Measurements from ENCODE around the gene SLC7A6OS. TPM values are rescaled to one million over a fixed set of nuclear protein-coding genes. Genes with fewer than 3 reads are reported as not detected.

The SLC7A6OS gene
- total RNA-seq, 1 donor from 2014 or later, result 42.0 TPM

DNA sequence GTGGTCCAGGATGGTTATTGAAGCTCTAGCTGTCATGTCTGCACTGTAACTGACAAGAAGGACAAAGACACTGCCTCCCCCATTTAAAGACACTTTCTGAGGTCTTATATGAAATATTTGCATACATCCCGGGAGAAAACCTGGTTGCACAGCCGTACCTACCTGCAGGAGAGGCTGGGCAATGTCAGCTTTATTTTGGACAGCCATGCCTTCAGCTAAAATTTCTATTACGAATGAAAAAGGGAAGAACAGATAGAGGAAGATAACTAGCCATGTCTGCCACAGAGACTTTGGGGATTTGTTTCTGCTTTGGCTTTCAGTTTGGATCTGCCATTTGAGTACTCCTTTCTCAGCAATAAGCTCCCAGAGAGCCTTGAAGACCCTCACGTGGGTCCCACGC, 27.4 kb downstream of the SLC7A6OS start:
- ATAC-seq (ENCODE audit: low read depth) (no peak), DNase-seq (no peak)
- Mint-ChIP-seq H3K9me3 (no peaks in the 10 kb centered on the region), H3K27me3 (no peaks in the 10 kb centered on the region), H3K4me1 (peaks cover 80% of the 10 kb centered on the region), H3K36me3 (ENCODE audit: low read depth) (peaks cover 46% of the 10 kb centered on the region), H3K27ac (peak overlapping the region; percentile 86), H3K4me3 (peak overlapping the region; percentile 76)
- CTCF ChIA-PET, result interaction anchor here (1.1 to 11.0 kb wide), 5 partner anchors 9 to 45 kb away, joined by 3 to 166 read pairs (median 7); partner anchors contain the start of gene SLC7A6
- intact Hi-C loops (cut with micrococcal nuclease), result no loop called here
- no peak for TF ChIP-seq CTCF (IDR thresholded peaks at IDR 0.05)
- POLR2A ChIA-PET, result interaction anchor here (0.6 to 4.7 kb wide), 9 partner anchors 8 to 46 kb away, joined by 3 to 61 read pairs (median 4); partner anchors contain the start of genes PRMT7, SLC7A6 and SLC7A6OS

DNA sequence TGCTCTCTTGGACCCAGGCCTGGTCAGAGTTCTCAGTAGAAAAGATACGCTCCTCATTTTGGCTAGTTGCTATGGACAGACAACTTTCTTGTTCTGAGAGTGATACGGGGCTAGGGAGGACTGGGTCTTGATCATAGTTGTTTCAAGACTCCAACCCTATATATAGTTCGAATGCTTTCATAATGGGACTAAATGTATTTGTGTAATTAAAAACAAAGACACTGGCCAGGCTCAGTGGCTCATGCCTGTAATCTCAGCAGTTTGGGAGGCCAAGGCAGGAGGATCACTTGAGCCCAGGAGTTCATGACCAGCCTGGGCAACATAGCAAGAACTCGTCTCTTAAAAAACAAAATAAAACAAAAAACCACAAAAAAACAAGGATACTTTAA, 28.7 kb downstream of the SLC7A6OS start:
- ChIA-PET CTCF (no interaction called here), POLR2A (no interaction called here)
- Mint-ChIP-seq H3K27ac (peak overlapping the region; percentile 59), H3K9me3 (no peaks in the 10 kb centered on the region), H3K4me1 (peaks cover 67% of the 10 kb centered on the region), H3K27me3 (no peaks in the 10 kb centered on the region), H3K36me3 (ENCODE audit: low read depth) (peaks cover 38% of the 10 kb centered on the region), H3K4me3 (no peak overlapping the region)
- intact Hi-C loops (cut with micrococcal nuclease), result no loop called here
- ATAC-seq (ENCODE audit: low read depth), result no peak
- no peak for DNase-seq
- no peak for TF ChIP-seq CTCF (IDR thresholded peaks at IDR 0.05)

DNA sequence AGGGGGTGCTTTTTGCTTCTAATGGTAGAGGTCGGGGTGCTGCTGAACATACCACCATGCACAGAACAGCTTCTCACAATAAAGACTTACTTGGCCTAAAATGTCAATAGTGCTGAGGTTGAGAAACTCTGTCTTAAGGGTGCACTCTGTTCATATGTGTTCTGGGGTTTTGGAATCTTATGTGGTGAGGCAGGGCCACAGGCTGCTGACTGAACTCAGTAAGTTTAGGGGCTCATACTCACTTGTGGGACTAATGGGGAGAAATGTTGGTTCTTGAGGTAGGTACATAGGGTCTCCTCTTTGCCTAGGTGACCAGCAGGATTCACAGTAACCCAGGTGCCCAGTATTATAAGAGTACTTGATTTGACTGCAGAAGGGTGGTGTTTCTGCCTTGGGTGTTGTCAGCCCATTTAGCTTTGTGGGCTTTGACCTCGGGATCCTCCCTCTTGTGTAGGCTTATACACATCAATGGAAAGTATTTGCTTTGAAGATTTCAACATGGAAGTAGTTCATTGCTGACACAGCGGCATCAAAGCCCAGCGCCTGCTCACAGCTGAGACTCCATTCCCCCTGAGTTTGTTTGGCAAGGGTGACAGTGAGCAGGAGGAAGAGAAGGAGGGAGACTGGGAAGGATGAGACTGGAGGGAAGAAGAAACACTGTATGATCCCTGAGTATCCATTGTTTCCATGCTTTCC, 29.2 kb downstream of the SLC7A6OS start:
- Mint-ChIP-seq H3K4me1 (peaks cover 62% of the 10 kb centered on the region), H3K9me3 (no peaks in the 10 kb centered on the region), H3K4me3 (peak overlapping the region; percentile 1), H3K27ac (peak overlapping the region; percentile 41), H3K36me3 (ENCODE audit: low read depth) (peaks cover 41% of the 10 kb centered on the region), H3K27me3 (no peaks in the 10 kb centered on the region)
- no peak for TF ChIP-seq CTCF (IDR thresholded peaks at IDR 0.05)
- intact Hi-C loops (cut with micrococcal nuclease), result no loop called here
- POLR2A ChIA-PET, result interaction anchor here (0.6 kb wide), 1 partner anchor 1642 kb away, joined by 3 read pairs; no protein-coding TSS in a partner anchor
- ATAC-seq (ENCODE audit: low read depth) (no peak), DNase-seq (no peak)
- CTCF ChIA-PET, result no interaction called here

DNA sequence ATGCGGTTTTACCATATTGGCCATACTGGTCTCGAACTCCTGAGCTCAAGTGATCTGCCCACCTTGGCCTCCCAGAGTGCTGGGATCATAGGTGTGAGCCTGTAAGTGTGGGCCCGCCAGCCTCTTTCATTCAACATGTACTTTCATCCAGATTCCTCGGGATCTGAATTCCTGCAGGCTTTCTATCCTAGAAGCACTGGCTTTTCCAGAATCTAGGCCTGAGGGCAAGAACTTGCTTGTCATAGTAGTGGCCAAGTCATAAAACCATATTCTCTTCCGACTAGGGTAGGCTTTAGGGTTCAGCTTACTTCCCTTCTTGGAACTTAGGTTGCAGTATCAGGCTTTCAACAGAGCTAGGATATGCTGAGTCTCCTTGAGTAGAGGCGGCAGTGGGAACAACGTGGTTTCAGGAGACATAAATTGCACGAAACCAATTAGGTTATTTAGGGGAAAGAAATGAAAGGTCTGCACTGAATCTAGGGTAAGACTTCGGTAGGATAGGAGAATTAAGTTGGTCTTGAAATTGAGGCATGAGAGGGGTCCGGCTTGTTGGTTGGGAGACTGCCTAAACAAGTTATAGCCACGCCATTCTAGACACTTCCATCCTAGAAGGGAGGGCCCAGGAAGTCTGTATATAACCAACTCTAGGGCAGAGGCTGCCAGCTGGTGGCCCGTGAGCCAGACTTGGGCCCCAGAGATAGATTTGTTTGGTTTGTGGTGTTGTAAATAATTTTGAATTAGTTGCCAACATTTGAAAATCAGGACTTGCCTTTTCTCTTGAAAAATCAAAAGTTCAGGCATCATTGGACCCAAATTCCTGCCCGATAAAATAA, 30.8 kb downstream of the SLC7A6OS start:
- H3K4me3 Mint-ChIP-seq, result no peak overlapping the region
- POLR2A ChIA-PET, result interaction anchor here (0.6 to 1.0 kb wide), 2 partner anchors 10 to 38 kb away, joined by 3 to 5 read pairs; no protein-coding TSS in a partner anchor

More for the DNA sequence above, 30.8 kb downstream of the SLC7A6OS start:
- H3K27me3 Mint-ChIP-seq, result no peaks in the 10 kb centered on the region
- ATAC-seq (ENCODE audit: low read depth) (no peak), DNase-seq (no peak)
- peak overlapping the region; percentile 31 for H3K27ac Mint-ChIP-seq
- no peak for TF ChIP-seq CTCF (IDR thresholded peaks at IDR 0.05)
- CTCF ChIA-PET, result interaction anchor here (1.1 to 1.4 kb wide), 2 partner anchors 16 to 18 kb away, joined by 4 to 7 read pairs; partner anchors contain the start of gene SLC7A6
- intact Hi-C loops (cut with micrococcal nuclease), result no loop called here
- H3K36me3 Mint-ChIP-seq (ENCODE audit: low read depth), result peaks cover 48% of the 10 kb centered on the region
- H3K9me3 Mint-ChIP-seq, result no peaks in the 10 kb centered on the region
- H3K4me1 Mint-ChIP-seq, result peaks cover 60% of the 10 kb centered on the region
